Forelimb muscle (tissue), 1 donor: ENCODE measurements around the gene MYOG. TPM values are rescaled to one million over a fixed set of nuclear protein-coding genes. Genes with fewer than 3 reads are reported as not detected.
A peak's percentile ranks its signal among the peaks of the same experiment; 100 is the strongest.

ENCODE experiments used
- DNase-seq: peaks from one replicate; pipeline ENCODE4 v3.0.0-alpha.2; 2013; ENCODE audit warnings: low read depth
- polyA plus RNA-seq: library from polyadenylated mRNA; unstranded; fragments of 120-200 nt; gene quantifications from one replicate; pipeline ENCODE4 v1.2.1, GENCODE V29; 2013; ENCODE audit not compliant: insufficient read length

MYOG gene
- polyA plus RNA-seq, 1 donor, result 442 TPM

DNA sequence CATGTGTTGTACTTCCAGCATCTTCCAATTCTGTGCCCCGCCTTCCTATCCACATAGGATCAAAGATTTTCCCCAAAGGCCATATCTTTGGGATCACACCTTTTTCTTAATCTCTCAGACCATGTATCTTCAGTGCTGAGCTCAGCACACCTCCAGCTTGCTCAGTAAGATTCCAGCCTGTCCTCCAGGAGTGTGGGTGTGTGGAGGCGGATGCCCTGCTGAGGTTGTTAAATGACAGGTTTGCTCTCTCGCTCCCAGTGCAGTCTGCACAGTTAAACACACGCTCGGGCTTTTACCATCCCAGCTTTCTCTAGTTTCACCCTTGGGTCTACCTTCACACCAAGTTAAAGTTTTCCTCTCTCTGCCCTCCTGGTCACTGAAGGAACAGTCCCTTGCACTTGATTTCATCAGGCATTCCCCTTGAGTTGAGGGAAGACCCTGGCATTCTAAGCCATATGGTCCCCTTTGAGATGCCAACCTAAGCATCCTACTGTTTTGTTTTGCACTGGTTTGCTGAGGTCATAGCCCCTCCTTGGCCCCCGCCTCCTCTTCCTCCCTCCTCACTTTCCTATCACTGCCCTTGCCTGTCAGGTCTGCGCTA is 13.7 kb downstream of the MYOG start:
- DNase-seq, result no peak

DNA sequence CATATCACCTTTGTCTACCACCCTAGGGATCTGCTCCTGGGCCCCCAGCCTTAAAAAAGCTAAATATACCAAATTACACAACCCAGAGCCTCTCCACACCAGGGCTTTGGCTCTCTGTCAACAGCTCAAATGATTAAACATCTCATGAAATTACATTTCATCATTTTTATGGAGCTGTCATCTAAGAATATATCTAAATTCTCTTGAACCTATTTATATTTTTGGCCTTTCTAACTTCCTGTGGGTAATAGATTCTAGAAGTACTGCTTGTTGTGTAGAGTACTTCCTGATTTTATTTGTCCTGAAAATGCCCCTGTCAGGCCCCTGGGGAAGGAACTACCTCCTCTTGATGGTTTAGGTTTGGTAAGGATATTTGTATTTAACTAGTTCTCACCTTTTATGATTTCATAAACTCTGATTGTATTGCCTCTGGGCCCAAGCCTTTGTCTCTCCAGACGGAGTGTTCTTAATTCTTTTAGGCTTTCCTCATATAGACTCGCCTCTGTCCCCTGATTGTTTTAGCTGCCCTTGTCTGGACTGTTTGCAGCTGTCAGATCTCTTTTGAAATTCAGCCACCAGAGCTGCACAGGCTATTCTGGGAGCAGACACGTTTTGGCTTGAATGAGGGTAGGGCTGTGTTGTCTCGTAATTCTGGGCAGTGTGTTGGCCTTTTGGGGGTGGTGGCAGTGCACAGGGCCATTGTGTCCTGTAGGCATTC is 16.6 kb downstream of the MYOG start:
- DNase-seq, result peak; percentile 43

DNA sequence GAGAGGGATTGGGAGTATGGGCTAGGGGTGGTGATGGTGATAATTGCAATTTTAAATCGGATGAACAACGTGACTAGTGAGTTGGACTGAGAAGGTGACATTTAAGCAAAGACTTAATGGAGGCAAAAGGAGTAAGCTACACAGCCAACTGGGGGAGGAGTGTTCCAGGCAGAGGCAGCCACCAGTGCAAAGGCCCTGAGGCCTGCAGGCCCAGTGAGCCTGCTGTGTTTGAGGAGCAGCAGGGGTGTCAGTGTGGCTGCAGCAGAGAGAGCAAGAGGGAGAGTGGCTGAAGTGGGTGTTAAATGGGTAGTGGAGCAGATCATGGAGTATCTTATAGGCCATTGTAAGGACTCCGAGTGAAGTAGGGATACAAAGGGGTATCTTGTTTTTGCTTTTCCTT is 18.8 kb downstream of the MYOG start:
- DNase-seq, result no peak

DNA sequence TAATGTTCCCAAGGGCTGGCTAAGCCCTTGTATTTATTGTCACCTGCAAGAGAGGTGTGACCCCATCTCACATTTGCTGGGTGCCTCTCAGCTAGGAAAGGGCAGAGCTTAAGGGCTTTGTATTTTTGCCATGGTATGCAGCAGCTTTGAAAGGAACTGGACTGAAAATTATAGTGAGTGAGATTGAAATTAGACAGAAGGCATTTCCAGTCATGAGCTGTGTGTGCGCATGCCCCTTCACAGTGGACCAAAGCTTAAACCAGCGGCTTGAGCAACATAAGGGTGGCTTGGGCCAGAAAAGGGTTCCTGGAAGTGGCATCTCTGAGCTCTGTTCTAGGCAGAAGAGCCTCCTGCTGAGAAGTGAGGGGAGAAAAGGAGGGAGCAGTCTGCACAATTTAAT is 19.8 kb downstream of the MYOG start:
- no peak for DNase-seq

DNA sequence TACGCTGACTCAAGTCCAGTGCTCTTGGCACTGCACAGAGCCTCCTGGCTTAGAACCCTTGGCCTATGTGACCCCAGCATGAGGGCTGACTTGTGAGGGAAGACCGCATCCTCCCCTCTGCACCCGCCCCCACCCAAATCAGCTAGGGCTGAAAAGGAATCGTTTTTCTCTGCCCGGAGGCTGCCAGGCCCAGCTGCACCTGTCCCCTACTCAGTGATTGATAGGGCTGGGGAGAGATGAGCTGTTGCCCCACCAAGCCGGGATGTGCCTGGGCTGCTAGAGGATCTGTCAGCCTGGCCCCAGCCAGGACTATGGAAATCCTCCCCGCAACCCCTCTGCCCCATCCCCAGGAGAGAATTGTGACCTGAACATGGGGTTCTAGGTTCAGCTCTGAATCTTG is 20.6 kb downstream of the MYOG start:
- DNase-seq, result no peak

DNA sequence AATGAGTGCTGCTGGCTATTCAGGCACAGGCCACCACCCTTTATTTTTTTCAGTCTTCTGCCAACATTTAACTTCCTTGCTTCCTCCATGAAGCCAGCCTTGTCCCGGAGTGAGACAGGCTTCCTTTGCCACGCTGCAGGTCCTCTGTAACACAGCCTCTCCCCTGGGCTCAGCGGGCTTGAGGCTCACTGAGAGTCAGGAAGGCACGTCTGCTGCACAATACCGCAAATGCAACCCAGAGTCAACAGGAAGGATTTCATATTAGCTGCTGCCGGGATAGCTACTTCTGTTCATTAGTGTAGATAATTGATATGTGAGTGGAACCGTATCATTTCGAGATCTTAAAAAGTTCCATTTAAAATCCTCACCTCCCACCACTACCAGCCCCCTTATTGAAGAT is 22.5 kb downstream of the MYOG start:
- no peak for DNase-seq

DNA sequence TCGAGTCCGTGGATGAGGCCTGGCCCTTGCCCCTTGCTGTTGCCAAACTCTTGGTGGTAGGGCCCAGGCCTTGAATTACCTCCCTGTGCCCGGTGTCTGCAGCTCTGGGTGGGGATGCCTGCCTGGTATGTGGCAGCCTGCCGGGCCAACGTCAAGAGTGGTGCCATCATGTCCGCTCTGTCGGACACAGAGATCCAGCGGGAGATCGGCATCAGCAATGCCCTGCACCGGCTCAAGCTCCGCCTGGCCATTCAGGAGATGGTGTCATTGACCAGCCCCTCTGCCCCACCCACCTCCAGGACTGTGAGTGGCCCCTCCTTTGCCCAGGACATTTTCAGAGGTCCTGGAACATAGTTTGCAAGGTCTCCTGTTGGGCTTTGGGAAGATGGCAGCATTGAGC is 25.7 kb downstream of the MYOG start:
- DNase-seq, result no peak

DNA sequence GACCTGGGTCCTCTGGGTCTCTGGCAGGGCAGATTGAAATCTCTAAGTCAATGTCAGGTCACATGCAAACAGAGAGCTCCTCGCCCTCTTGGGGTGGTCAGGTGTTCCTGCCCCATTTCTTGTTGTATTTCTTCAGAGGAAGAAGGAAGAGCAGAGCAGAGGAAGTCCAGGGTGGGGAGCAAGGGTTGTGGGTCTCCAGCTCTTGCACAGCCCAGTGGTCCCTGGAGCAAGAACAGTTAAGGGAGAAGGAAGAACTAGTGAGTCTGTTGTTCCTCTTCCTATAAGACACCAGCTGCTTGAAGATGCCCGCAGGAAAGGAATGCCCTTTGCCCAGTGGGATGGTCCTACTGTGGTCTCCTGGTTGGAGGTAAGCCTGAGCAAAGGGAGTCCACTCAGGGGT is 26.3 kb downstream of the MYOG start:
- no peak for DNase-seq

DNA sequence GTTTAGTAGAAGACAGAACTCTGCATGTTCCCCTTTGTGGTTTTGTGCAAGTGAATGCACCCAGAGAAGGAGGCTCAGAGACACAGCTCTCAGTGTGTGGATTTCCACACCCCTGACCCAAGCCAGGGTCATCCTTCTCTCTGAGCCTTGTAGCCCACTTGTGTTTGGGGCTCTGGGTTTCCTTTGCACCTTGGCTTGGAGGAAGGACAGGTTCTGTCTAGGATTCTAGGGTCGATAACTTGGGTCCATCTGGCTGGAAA is 27.2 kb downstream of the MYOG start:
- no peak for DNase-seq

DNA sequence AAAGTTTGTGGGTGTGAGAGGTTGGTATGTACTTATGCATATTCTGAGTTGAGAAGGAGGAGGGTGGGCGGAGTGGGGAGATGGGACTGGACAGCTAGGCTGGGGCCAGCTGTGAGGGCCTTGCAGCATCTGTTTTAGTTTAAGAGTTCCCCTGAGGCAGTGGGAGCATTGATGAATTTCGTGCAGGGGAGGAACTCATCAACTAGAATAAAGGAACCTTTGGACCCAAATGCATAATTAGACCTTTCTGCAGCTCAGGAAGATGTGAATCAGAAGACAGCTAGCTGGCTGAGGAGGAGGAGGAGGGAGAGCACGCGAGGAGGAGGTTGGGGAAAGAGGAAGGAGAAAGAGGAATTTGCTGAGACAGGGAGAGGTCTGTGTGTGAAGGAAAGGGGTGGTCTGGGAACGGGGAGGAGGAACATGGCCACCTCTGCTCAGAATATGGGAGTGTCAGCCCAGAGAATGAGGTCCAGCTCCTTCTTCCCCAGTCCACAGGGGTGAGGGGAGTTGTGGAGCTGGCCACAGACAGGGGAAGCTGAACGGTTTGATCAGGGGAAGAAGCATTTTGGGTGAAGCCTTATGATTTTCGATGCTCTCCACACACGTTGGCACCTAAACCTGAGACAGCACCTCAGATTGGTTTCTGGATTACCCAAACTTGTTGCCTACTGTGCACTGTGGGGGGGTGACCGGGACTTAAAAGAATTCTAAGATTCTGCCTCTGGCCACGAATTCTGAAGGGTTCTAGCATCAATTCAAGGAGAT is 27.7 kb downstream of the MYOG start:
- DNase-seq, result no peak

DNA sequence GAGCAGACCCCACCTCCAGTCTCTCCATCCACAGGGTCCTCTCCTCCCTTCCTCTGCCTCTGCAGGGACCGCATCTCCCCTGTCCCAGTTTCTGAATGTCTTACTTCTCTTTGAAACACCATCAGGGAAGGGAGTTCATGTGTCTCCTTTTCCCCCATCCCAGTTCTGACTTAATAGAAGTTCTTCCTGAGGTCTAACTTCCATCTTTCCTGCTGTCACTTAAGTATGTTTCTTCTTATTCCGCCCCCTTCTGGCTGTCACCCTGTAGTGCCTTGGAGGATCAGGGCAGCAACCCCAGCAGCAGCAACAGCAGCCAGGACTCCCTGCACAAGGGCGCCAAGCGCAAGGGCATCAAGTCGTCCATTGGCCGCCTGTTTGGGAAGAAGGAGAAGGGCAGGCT is 29.3 kb downstream of the MYOG start:
- DNase-seq, result no peak

DNA sequence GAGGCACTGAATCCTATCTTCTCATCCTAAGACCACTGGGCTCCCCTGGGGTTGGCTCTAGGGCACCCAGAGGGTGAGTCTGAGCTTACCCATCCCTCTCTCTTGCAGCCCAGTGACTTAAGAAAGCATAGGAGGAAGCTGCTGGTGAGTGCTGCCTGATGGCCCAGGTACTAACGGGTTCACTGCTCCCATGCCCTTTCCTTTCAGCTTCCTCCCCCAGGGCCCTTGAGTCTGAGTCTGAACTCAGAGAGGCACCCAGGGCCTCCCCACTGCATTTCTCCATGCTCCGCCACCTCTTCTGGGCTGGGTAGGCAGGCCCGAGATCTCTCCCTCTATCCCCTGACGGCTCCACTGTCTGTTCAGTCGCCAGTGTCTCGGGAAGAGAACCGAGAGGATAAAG is 29.8 kb downstream of the MYOG start:
- no peak for DNase-seq

DNA sequence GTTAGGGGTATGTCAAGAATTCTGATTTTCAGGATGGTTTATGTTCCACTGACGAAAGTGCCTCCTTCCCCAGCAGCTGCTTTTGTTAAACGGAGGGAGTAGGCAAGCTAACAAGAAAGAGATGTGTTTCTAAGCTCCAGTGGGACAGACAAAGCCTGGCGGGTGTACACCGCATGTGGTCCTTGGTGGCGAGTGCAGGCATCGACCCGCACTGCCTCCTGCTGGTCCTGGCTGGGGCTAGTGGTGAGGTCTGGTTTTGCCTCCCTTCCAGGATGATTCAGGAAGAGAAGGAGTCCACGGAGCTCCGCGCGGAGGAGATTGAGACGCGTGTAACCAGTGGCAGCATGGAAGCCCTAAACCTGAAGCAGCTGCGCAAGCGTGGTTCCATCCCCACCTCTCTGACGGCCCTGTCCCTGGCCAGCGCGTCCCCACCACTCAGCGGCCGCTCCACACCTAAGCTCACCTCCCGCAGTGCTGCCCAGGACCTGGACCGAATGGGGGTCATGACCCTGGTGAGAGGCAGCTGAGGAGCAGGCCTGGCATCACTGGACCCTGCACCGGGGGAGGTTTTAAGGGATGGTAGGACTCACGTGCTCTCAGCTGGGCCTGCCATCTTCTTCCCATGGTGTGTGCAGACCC is 30.5 kb downstream of the MYOG start:
- no peak for DNase-seq

DNA sequence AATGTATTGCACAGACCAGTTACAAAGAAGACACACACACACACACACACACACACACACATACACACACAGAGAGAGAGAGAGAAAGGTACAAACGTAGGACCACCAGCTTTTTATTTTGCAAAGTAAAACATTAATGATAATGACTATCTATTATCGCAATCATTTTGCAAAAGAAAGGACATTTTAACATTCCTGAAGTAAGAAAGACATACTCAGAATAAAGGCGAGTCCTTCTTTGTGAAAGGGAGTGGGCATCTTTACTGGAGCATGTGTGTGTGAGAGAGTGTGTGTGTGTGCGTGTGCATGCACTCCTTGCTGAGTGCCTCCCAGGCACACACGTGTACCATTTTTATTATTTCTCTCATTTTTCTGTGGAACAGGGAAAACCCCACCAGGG is 31.2 kb downstream of the MYOG start:
- DNase-seq, result no peak

DNA sequence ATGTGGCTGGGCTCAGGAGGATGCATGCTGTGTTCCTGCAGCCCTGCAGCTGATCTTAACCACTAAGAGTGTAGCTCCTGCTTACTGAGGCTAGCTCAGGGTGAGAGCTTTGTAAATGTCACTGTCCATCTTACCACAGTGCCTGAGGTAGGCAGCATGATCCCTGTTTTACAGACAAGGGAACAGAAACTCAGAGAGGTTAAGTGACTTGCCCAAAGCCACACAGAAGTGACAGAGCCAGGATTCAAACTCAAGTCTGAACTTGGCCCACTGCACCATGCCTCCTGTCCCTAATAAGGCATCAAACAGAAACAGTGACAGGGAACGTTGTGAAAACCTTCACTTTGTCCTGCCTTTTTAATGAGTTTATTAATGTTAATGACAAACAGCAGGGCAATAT is 31.6 kb downstream of the MYOG start:
- DNase-seq, result no peak

DNA sequence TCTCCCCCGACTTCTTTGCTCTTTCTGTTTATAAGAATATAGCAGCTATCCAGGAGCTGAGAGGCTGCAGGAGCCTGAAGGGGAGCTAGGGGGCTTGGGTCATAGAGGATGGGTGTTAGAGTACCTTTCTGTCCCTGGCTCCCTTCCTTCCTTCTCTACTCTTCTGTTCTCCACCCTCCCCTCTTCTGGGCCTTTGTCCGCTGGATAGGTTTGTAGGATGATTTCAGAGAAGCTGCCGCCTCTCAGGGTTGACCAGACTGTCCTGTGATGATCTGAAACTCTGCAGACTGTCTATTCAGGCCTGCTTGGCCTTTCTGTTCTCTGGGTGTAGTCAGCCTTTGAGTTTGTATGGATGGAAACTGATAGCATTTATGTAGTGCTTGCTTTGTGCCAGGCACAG is 33.2 kb downstream of the MYOG start:
- DNase-seq, result no peak

DNA sequence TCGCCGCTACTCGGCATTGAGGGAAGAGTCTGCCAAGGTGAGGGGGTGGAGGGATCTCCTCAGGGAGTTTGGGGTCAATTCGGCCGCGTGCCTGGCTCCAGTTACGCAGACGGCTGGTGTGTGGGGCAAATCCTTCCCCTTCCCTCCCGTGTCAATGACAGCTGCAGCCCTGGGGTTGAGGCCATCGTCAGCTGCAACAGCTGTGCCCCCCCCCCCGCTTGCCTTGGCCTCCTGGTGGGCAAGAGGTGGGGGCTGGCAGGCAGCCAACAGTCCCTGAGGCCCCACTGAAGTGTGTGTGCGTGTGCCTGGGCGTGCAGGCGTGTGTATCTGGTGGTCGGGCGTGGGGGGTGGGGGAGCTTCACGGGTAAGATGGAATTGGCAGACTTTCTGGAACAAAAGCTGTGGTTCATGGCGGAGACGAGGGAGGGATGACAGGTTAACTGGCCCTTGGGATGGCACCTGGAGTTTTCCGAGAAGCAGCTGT is 33.9 kb downstream of the MYOG start:
- no peak for DNase-seq

DNA sequence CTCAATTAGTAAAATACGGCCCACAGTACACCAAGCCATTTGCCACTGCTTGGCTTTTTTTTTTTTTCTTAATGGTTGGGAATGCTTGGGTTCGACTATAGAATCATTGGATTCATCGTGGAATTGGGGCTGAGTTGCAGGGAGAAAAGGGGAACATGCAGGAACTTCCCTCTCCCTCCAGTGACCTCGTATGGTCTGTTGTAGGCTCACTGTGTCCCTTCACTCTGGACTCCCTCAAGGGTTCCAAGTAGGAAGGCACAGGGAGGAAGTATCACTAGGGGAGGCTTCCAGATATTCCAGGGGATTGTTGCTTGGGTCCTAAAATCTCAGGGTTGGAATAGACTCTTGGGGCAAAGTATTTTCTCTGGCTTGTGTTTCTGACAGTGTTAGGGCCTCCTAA is 35.0 kb downstream of the MYOG start:
- DNase-seq, result no peak

DNA sequence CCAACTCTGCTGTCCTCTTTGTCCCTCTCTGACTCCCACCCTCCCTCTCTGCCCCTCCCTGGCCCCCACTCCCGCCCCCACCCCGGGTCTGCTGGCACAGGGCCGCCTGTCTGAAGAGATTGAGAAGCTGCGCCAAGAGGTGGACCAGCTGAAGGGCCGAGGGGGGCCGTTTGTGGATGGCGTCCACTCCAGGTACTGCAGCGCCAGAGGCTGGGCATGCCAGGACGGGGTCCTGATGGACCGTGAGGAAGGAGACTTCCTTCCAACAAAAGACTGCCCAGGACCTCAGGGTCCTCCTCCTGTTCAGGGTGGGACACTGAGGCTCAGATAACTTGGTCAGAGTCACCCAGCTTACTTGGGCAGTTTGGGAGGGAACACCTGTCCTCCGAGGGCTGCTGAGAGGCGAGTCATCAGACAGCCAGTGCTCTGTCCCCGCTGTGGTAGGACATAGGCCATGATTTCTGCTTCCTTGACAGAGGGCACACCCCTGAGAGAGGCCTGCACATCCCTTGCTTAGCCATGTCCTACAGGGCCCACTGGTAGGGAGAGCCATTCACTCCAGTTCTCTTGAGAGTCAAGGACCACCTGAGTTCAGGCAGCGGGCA is 36.1 kb downstream of the MYOG start:
- no peak for DNase-seq

DNA sequence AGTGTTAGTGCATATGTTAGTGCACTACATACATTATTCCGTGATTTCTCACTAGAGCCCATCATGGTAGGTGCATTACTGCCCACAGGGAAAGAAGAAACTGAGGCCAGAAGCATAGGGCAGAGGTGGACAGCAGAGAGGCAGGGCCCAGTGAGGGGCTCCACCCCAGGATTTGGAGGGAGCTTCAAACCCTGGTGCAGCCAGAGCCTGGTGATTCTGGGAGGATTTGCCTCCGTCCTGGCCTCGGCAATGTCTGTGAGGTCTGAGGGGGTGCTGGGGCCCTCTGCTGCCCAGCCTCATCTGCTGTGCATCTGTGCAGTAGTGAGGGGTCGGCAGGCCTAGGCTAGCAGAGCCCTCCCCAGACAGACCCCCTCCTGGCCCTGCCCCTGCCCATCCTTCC is 36.7 kb downstream of the MYOG start:
- DNase-seq, result no peak

DNA sequence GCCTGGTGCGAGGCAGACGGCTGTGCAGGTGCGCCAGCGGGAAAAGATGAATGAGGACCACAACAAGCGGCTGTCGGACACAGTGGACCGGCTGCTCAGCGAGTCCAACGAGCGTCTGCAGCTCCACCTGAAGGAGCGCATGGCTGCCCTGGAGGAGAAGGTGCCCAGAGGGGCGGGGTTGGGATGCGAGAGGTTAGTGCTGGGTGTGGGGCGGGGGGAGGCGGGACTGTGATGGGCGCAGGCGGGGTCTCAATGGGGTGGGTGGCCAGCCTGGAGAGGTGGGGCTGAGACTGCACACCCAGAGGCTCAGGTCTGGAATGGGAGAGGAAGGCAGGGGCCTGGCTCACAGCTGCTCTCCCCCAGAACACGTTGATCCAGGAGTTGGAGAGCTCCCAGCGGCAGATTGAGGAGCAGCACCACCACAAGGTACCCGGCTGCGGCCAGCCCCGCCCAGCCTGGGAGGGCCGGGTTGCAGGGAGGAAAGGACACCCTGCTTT is 37.2 kb downstream of the MYOG start:
- DNase-seq, result no peak

DNA sequence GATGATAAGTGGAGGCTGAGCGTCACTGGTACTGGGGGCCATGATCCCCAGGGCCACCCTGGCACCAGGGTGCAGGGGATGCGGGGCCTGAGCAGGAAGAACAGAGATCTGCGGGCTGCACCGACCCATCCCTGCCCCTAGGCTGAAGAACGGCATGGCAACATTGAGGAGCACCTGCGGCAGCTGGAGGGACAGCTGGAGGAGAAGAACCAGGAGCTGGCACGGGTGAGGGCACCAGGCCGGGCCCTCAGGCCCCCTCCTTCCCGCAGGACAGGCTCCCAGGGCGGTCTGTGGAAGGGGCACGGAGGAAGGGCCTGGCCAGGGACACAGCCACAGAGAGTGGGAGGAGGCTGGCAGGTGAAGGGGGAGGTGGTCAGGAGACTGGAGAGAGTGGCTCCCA is 37.7 kb downstream of the MYOG start:
- no peak for DNase-seq
